HG03469 (cell line): ENCODE measurements around the gene GTPBP8.

Experiments used
- ATAC-seq: cut with Tn5 transposase; IDR thresholded peaks from one replicate; pipeline ENCODE4 v1.9.1; 2021; ENCODE audit warnings: mild to moderate bottlenecking, moderate library complexity, moderate number of reproducible peaks; ENCODE audit not compliant: unreplicated experiment

The GTPBP8 gene

DNA sequence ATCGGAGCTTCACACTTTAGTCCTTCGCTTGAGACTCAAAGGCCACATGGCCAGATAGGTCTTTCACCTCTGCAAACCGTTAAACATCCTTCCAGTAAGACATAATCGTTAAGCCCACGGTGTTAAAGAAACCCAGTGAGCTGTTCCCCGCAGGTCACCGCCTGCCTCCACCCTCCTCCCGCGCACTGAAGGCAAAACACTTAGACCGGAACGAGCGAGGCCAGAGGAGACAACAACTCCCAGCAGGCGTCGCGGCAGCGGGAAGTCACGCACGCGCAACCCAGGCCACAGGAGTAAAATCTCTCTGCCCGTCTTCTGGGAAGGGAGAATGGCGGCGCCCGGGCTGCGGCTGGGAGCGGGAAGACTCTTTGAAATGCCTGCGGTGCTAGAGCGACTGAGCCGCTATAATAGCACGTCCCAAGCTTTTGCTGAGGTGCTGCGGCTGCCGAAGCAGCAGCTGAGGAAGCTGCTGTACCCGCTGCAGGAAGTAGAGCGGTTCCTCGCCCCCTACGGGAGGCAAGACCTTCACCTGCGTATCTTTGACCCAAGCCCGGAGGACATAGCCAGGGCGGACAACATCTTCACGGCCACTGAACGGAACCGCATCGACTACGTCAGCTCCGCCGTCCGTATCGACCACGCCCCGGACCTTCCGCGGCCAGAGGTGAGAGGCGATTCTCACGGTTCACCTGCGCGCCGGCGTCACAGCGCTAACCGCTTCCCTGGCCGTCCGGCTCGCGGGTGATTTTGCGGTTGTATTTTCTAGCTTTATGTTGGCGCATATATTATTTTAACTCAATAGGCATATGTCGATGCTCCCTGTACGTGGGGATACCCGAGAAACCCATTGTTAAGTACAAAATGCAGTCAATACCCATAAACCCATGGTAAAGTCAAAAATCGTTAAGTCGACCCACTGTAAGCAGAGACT lies at the start of gene GTPBP8:
TSS of gene GTPBP8 (plus strand) at position 313 of the 931 bp plus-strand sequence. CDS start at position 329, 16 bp downstream.
- ATAC-seq = peak; percentile 78

GRCh38 chr3:112948346-112948838 lies 42.4 kb upstream of the GTPBP8 start:
- ATAC-seq = no peak

- ATAC-seq = no peak
Observed at GRCh38 chr3:112956351-112956750, 34.4 kb upstream of the GTPBP8 start.

- ATAC-seq = peak; percentile 73
Observed at GRCh38 chr3:112958811-112959560, 31.8 kb upstream of the GTPBP8 start.

DNA sequence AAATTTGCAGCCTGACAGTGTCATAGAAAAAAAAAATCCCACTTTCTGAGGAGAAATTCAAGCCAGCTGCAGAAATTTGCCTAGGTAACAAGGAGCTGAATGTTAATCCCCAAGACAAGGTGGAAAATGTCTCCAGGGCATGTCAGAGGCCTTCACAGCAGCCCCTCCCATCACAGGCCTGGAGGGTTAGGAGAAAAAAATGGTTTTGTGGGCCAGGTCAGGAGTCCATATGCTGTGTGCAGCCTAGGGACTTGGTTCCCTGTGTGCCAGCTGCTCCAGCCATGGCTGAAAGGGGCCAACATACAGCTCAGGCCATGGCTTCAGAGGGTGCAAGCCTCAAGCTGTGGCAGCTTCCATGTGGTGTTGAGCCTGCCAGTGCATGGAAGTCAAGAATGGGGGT lies 27.1 kb upstream of the GTPBP8 start:
- ATAC-seq = no peak

DNA sequence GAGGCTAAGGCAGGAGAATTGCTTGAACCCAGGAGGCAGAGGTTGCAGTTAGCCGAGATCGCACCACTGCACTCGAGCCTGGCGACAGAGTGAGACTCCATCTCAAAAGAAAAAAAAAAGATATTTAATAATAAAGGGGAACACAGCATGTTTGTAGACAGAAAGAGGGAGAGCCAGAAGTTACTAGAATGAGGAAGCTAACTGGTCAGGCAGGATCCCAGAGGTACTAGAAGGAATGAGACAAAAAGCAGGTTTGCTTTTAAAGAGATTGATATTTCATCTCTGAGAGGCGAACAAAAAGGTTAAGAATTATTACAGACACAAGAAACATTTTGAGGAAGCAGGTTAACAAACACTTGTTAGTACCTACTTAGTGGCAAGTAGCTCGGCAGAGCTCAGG lies 25.1 kb upstream of the GTPBP8 start:
- ATAC-seq = no peak

DNA sequence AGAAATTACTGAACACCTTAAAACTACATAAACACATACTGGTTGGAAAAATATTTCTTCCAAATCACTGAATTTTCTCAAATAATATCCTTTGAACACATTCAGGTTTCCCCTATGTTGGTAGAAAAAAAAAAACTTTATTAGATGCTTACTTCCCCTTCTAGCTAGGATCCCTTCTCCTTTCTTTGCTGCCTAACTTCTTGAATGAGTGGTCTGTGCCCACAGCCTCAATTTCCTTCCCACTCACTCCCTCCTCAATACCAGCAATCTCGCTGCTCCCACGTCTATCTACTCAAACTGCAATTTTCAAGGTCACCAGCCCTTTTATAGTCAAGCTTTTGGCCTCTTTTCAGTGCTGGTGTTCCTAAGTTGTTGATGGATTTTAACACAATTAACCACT lies 24.2 kb upstream of the GTPBP8 start:
- no peak for ATAC-seq

DNA sequence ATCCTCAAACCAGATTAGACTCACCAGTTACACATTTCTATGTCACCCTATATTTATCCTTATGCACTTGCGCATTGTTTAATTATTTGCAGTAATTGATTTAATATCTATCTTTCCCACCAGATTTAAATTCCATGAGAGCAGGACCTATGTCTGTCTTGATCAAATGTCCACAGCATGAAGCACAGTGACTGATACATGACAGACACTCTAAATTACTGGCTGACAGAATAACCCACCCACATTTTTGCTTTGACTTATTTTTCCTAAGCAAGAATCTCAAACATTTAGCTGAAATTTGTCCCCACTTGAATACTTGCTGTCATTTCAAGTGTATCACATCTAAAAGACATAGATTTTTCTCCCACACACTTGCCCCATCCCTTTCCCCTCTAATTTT lies 23.4 kb upstream of the GTPBP8 start:
- no peak for ATAC-seq

DNA sequence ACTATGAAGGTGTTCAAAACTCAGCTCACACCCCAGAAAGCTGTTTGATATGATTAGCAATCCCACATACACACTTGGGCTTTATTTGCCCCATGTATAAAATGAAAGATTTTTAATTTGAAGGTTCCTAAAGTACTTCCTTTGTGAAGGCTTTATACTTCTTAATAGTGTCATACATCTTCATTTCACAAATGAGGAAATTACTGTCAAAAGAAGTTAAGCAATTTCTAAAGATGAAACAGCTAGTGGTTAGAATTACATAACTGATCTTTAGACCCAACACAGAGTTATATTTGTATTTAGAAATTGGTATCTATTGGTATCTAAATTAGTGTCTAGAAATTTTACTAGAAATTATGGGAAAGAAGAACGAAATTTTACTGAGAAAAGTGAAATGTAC lies 23.0 kb upstream of the GTPBP8 start:
- no peak for ATAC-seq

DNA sequence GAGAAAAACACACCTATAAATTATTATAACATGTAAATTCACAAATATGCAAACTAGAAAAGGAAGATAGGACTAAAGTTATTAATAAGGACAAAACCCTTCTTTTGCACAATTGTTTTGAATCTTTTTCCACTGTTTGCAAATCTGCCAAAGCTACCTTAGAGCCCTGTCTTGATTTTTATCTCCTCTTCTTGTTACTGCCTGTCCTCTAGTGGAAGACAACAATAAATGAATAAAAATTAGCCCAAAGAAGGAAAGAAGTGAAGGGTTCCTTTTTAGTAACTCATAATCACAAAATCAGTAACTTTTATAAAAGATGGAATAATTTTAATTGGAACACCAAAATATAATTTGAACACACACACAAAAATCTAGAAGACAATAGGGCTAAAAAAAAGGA lies 18.6 kb upstream of the GTPBP8 start:
- no peak for ATAC-seq

DNA sequence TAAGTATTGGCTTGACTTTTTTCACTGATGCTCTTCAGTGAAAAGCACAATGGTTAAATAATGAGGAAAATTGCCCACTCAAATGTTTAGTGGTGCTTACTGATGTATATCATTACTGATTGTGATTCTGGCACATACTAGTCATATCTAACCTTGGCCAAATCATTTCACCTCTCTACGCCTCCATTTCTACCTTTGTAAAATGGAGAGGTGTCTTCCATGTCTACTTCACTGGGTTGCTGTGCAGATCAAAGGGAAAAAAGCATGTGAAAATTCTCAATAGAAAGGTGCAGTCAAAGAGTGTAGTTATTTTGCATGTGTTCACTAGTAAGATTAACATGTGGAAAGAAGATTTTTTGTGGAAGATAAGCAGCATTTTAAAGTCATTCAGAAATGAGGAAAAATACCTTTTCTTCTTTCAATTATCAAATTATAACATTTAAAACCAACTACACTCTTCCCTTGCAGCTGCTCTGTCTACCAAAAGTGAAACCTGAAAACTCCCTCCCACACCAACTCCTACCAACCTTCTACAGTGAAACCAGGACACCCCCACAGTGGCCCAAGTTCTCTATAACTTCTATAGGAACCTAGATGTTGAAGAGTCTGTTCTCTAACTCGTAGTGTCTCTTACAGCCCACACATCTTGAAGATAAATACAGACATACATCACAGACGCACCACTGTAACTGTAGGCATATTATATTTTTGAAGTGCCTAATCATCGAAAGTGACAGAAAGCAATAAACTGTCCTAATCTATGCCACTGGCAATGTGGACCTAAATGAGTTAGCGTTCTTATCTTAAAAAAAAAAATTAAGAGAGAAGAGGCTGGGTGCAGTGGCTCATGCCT lies 17.2 kb upstream of the GTPBP8 start:
- peak; percentile 70 for ATAC-seq

- peak; percentile 5 for ATAC-seq
Observed at GRCh38 chr3:112974178-112974517, 16.6 kb upstream of the GTPBP8 start.

GRCh38 chr3:112974894-112975293 lies 15.9 kb upstream of the GTPBP8 start, which contains the start of gene CD200R1:
Gene CD200R1 (minus strand): TSS chr3:112975103. CDS start chr3:112974857, 246 bp downstream.
- no peak for ATAC-seq

GRCh38 chr3:112976001-112976400 lies 14.8 kb upstream of the GTPBP8 start:
- no peak for ATAC-seq

DNA sequence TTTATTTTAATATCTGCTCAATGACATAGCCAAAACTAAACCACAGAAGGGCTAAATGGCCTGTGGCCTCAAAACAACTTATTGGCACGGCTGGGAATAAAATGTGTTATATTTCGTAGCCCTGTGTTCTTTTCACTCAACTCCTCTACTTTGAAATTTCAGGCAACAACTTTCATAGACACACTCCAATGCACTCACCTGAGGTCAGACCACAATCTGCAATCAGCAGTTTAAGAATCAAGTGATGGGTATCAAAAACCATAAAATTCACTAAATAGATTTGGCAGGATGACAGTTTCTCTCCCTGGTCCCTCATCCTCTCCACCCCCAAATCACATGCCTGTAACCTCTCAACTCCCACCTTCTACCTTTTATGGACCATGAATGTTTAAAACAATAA lies 13.8 kb upstream of the GTPBP8 start:
- no peak for ATAC-seq

DNA sequence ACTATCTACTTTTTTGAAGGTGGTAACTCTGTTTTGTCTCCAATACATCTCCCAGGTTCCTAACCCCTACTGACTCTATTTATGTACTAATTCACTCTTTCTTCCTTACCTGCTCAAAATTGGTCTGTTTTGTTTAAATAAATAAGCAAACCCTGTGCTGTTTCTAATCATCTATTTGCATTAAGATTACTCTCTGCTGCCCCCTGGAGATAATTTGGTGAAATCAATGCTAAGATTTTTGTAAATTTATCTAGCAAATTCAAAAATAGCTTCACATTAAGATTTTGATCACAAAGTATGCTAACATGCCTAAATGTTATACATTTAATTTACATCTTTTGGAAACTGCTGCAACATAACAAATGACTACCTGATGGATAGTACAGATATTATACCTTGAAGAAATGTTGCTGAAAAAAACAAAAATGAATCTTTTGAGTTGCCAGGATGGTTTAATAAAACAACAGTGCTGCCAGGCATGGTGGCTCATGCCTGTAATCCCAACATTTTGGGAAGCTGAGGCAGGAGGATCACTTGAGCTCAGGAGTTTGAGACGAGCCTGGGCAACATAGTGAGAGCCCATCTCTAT lies 11.4 kb upstream of the GTPBP8 start:
- no peak for ATAC-seq

GRCh38 chr3:112980080-112980479 lies 10.7 kb upstream of the GTPBP8 start:
- no peak for ATAC-seq

DNA sequence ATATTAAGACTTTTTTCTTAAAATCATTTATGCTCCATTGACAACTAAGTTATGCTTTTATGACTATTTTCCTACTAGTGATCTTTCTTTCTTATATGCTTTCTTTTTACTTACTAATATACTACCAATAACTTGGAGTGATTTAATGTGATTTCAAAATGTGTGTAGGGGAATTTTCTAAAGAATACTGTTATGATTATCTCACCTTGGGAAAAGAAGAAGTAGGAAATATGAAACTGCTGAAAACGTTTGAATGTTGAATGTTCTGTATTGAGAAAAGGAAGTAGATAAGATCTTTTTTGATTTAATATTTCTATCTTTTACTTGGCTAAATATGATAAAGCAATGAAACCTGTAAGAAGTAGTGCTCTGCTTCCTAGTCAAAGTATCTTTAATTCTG lies 8.1 kb upstream of the GTPBP8 start:
- ATAC-seq = no peak

DNA sequence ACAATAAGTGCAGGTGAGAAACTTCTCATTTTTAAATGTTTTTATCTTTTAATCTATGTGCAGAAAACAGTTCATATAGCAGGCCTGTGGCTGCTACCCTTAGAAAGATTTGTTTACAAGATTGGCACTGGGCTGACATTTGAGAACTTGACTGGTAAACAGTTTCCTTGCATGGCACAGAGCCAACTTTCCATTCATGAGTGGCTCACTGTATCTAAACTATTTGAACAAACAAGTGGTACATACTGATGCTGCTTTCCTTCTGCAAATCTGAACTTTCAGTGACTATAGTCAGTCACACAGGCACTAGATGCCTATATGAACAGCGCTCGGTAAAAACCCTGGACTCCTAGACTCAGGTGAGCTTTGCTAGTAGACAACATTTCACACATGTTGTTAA lies 6.3 kb upstream of the GTPBP8 start:
- no peak for ATAC-seq

DNA sequence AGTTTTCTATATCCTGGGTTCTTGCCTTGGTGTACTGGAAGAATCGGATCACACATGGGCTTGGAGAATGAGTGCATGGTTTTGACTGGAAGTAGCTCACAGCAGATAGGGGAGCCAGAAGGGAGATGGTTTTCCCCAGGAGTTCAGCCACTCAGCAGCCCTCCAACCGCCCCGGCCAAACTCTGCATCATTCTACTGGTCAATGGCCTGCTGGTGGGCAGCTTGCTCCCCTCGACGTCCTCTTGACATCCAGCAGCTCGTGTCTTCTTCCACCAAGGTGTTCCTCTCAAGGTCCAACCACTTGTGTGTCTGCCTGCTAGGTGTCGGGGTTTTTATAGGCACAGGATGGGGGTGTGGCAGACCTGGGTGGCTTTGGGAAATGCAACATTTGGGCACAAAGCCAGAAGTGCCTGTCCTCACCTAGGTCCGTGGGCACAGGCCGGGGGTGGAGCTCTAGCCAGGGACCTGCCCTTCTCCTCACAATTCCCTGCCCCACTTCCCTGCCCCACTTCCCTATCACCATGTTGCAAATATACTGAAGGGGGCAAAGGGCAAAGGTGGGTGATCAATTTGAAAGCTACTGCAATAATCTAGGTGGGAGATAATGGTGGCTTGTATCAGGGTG lies 3.0 kb upstream of the GTPBP8 start:
- no peak for ATAC-seq
